ENCODE data around the gene PRSS38. TPM values are rescaled to one million over a fixed set of nuclear protein-coding genes. Genes with fewer than 3 reads are reported as not detected.

Gene PRSS38
- total RNA-seq, 6 experiments from 2014 or later = not detected

- no peak overlapping the region for H3K27ac Mint-ChIP-seq
- TF ChIP-seq CTCF (IDR thresholded peaks at IDR 0.05) = no peak
- peaks cover 6% of the 10 kb centered on the region for H3K36me3 Mint-ChIP-seq (ENCODE audit: low read depth)
- no peaks in the 10 kb centered on the region for H3K9me3 Mint-ChIP-seq
- H3K4me1 Mint-ChIP-seq (ENCODE audit: low read depth) = peaks cover 17% of the 10 kb centered on the region
- no peak for DNase-seq
- no peak overlapping the region for H3K4me3 Mint-ChIP-seq
- H3K27me3 Mint-ChIP-seq (ENCODE audit: insufficient read depth) = no peaks in the 10 kb centered on the region; the same call in 1 of the 2 replicates
Measured at GRCh38 chr1:227785805-227786671, 29.4 kb upstream of the PRSS38 start.

GRCh38 chr1:227786673-227787512 is 28.6 kb upstream of the PRSS38 start:
- Mint-ChIP-seq H3K4me1 (ENCODE audit: low read depth) (peaks cover 18% of the 10 kb centered on the region), H3K27ac (peak overlapping the region; percentile 74), H3K36me3 (ENCODE audit: low read depth) (peaks cover 6% of the 10 kb centered on the region), H3K4me3 (peak overlapping the region; percentile 87), H3K27me3 (ENCODE audit: insufficient read depth) (no peaks in the 10 kb centered on the region; the same call in 1 of the 2 replicates), H3K9me3 (no peaks in the 10 kb centered on the region)
- no peak for DNase-seq
- TF ChIP-seq CTCF (IDR thresholded peaks at IDR 0.05) = no peak

- no peak for TF ChIP-seq CTCF (IDR thresholded peaks at IDR 0.05)
- peak; percentile 89 for DNase-seq
- H3K27me3 Mint-ChIP-seq (ENCODE audit: insufficient read depth) = no peaks in the 10 kb centered on the region; the same call in 1 of the 2 replicates
Measured at GRCh38 chr1:227787513-227788270, 27.8 kb upstream of the PRSS38 start.

GRCh38 chr1:227788271-227789083 is 27.0 kb upstream of the PRSS38 start:
- H3K27ac Mint-ChIP-seq = peak overlapping the region; percentile 40; the same call in 1 of the 2 replicates
- H3K36me3 Mint-ChIP-seq (ENCODE audit: low read depth) = no peaks in the 10 kb centered on the region
- H3K9me3 Mint-ChIP-seq = no peaks in the 10 kb centered on the region
- peak overlapping the region; percentile 87 for H3K4me3 Mint-ChIP-seq
- H3K4me1 Mint-ChIP-seq (ENCODE audit: low read depth) = peaks cover 34% of the 10 kb centered on the region
- TF ChIP-seq CTCF (IDR thresholded peaks at IDR 0.05) = no peak
- peak; percentile 37 for DNase-seq
- H3K27me3 Mint-ChIP-seq (ENCODE audit: insufficient read depth) = no peaks in the 10 kb centered on the region; the same call in 1 of the 2 replicates

More at GRCh38 chr1:227787513-227788270, 27.8 kb upstream of the PRSS38 start:
- Mint-ChIP-seq H3K36me3 (ENCODE audit: low read depth) (peaks cover 1% of the 10 kb centered on the region), H3K4me3 (peak overlapping the region; percentile 87), H3K9me3 (no peaks in the 10 kb centered on the region), H3K4me1 (ENCODE audit: low read depth) (peaks cover 26% of the 10 kb centered on the region), H3K27ac (peak overlapping the region; percentile 74)
